Measurements from ENCODE around the gene RHOV.

GRCh38 chr15:40918799-40919392 is 44.9 kb upstream of the RHOV start:
- TF ChIP-seq POLR2A (IDR thresholded peaks at IDR 0.05; ENCODE audit: low read length) (no peak), GATA1 (IDR thresholded peaks at IDR 0.05; ENCODE audit: low read depth, low read length) (no peak)
